SKM-1 (cell line): ENCODE data around the gene GRIPAP1.

Experiments
- DNase-seq: peaks from one replicate; lab custom pipeline; 2025; ENCODE audit not compliant: unreplicated experiment; lab: John Stamatoyannopoulos, UW

Gene GRIPAP1

DNA sequence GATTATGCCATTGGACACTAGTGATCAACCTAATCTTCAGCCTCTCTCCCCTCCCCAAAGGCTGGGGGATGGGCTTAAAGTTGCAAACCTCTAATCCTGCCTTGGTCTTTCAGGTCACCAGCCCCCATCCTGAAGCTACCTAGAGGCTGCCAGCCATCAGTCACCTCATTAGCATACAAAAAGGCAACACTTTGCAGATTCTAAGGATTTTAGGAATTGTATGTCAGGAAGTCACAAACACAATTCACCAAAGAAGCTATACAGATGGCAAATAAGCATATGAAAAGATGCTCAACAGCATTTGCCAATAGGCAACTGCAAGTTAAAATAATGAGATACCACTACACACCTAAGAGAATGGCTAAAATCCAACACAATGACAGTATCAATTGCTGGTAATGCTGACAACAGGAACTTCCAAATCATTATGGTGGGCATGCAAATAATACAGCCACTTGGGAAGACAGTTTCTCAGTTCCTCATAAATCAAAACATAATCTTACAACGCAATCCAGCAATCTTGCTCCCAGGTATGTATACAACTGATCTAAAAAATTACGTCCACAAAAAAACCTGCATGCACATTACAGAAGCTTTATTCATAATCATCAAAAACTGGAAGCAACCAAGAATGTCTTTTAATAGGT is 74.2 kb downstream of the GRIPAP1 start:
- DNase-seq, result no peak

GRCh38 chrX:48927123-48927522 is 74.9 kb downstream of the GRIPAP1 start:
- DNase-seq, result no peak

DNA sequence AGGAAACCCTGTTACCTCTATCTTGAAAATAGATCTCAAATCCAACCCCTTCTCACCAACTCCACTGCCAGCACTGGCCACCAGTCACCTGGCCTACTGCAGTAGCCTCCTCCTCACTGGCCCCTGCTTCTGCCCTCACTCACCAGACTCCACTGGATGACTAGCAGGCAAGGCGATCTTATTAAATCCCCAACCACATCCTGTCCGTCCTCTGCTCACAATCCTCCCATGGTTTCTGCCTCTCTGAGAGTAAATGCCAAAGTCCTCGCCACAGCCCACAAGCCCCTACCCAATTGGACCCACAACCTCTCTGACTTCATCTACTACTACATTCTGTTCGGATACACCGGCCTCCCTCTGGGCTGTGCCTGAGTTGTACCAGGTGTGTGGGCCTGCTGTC is 77.8 kb downstream of the GRIPAP1 start:
- DNase-seq, result no peak

GRCh38 chrX:48923771-48924170 is 78.3 kb downstream of the GRIPAP1 start:
- DNase-seq, result no peak
